ENCODE results near the gene ZNF423.

The ZNF423 gene

DNA sequence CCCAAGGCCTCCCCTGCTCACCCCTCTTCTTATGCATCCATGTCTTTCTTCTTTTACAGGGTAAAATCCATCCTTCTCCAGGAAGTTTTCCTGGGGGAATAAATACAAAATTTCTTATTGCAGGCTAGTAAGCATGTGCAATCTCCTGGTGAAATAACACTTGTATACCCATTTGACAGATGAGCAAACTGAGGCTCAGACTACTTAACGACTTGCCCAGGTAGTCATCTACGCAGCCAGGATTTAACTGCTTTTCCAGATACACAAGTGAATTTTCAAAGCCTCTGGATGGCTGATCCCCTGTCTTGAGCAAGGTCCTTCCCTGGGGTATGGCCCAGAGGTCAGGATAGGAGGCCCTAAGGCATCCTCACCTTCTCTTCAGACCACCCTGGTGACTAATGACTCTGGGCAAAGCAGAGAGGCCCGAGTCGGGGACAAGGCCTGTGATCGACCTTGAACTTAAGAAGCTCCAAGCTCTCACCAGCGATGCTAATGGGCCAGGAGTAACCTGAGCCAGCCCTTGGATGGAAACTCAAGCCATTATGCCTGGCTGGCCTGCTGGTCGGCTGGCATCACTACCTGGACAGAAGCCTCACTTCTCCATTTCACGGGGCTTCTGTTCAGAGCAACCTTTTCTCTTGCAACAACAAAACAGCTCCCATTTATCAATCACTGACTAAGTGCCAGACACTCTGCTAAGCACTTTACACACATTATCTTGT lies 33.1 kb downstream of the ZNF423 start:
- Histone ChIP-seq H3K27ac (ENCODE audit: low read depth, low read length) (no peak overlapping the region), H3K4me3 (ENCODE audit: low read depth, low read length) (no peak overlapping the region), H3K27me3 (ENCODE audit: control insufficient read depth, insufficient read depth, low read length) (no peaks in the 10 kb centered on the region), H3K9ac (ENCODE audit: low read depth, low read length) (no peak overlapping the region), H3K4me1 (ENCODE audit: control insufficient read depth, insufficient read depth, low read length) (peaks cover 20% of the 10 kb centered on the region), H3K9me3 (ENCODE audit: control insufficient read depth, insufficient read depth, low read length) (no peaks in the 10 kb centered on the region), H3K36me3 (ENCODE audit: control insufficient read depth, insufficient read depth, low read length) (peaks cover 8% of the 10 kb centered on the region; the same call in 1 of the 2 replicates)

GRCh38 chr16:49821614-49822282 lies 34.2 kb downstream of the ZNF423 start:
- Histone ChIP-seq H3K27me3 (ENCODE audit: control insufficient read depth, insufficient read depth, low read length) (no peaks in the 10 kb centered on the region), H3K27ac (ENCODE audit: low read depth, low read length) (peak overlapping the region; percentile 67), H3K36me3 (ENCODE audit: control insufficient read depth, insufficient read depth, low read length) (peaks cover 11% of the 10 kb centered on the region; the same call in 1 of the 2 replicates), H3K4me3 (ENCODE audit: low read depth, low read length) (no peak overlapping the region), H3K9me3 (ENCODE audit: control insufficient read depth, insufficient read depth, low read length) (no peaks in the 10 kb centered on the region), H3K9ac (ENCODE audit: low read depth, low read length) (no peak overlapping the region), H3K4me1 (ENCODE audit: control insufficient read depth, insufficient read depth, low read length) (peaks cover 20% of the 10 kb centered on the region)

DNA sequence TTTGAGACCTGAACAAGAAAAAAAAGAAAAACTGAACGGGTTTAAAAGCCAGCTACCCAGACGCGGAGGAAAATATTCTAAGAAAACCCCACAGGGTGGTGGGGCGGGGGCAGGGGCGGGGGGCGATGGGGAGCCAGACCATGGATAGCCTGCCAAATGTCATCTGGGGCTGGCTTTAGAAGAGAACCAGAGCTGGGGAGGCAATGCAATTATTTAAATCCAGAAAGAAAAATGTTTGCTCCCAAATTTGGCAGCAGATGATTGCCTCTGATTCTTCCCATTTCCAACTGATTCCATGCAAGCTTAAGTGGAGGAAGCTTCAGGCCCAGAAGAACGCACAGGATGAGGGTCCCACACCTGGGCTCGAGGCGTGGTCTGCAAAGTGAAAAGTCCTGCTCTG lies 34.8 kb downstream of the ZNF423 start:
- no peak overlapping the region for H3K4me3 ChIP-seq (ENCODE audit: low read depth, low read length)
- H3K27ac ChIP-seq (ENCODE audit: low read depth, low read length) = peak overlapping the region; percentile 67
- H3K4me1 ChIP-seq (ENCODE audit: control insufficient read depth, insufficient read depth, low read length) = peaks cover 20% of the 10 kb centered on the region
- H3K27me3 ChIP-seq (ENCODE audit: control insufficient read depth, insufficient read depth, low read length) = no peaks in the 10 kb centered on the region
- H3K9me3 ChIP-seq (ENCODE audit: control insufficient read depth, insufficient read depth, low read length) = no peaks in the 10 kb centered on the region
- H3K9ac ChIP-seq (ENCODE audit: low read depth, low read length) = no peak overlapping the region
- peaks cover 11% of the 10 kb centered on the region; the same call in 1 of the 2 replicates for H3K36me3 ChIP-seq (ENCODE audit: control insufficient read depth, insufficient read depth, low read length)

DNA sequence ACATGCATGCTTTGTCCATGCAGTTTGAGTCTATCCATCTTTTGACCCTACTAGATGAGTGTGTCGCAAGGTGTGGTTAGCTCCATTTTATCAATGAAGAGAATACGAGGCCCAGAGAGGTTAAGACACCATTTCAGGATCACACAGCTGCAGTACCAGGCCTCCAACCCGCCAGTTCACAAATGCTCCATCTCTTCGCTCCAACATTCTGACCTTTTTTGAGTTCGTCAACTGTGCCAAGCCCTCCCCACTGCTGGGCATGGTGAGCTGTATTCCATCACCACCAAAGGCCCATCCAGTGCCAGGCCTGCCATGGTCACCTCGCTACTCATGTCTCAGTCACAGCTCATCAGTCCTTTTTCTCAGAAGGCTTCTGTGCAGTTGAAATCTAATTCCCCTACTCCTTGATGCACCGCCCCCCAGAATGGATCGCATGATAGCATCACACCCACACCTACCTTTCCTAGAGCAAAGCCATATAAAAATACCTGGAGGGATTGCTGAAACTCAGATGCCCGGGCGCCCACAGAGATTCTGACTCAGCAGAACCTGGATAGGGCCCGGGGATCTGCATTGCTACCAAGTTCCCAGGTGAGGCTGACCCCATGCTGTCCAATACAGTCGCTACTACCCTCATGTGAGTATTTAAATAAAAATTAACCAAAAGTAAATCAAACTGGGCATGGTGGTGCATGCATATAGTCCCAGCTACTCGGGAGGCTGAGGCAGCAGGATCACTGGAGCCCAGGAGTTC lies 38.0 kb downstream of the ZNF423 start:
- Histone ChIP-seq H3K36me3 (ENCODE audit: control insufficient read depth, insufficient read depth, low read length) (peaks cover 11% of the 10 kb centered on the region; the same call in 1 of the 2 replicates), H3K9ac (ENCODE audit: low read depth, low read length) (no peak overlapping the region), H3K27ac (ENCODE audit: low read depth, low read length) (no peak overlapping the region), H3K9me3 (ENCODE audit: control insufficient read depth, insufficient read depth, low read length) (no peaks in the 10 kb centered on the region), H3K4me1 (ENCODE audit: control insufficient read depth, insufficient read depth, low read length) (peaks cover 12% of the 10 kb centered on the region), H3K4me3 (ENCODE audit: low read depth, low read length) (no peak overlapping the region), H3K27me3 (ENCODE audit: control insufficient read depth, insufficient read depth, low read length) (no peaks in the 10 kb centered on the region)

- Histone ChIP-seq H3K36me3 (ENCODE audit: control insufficient read depth, insufficient read depth, low read length) (peaks cover 11% of the 10 kb centered on the region; the same call in 1 of the 2 replicates), H3K4me3 (ENCODE audit: low read depth, low read length) (no peak overlapping the region), H3K4me1 (ENCODE audit: control insufficient read depth, insufficient read depth, low read length) (peaks cover 15% of the 10 kb centered on the region), H3K27ac (ENCODE audit: low read depth, low read length) (no peak overlapping the region), H3K9me3 (ENCODE audit: control insufficient read depth, insufficient read depth, low read length) (no peaks in the 10 kb centered on the region), H3K27me3 (ENCODE audit: control insufficient read depth, insufficient read depth, low read length) (no peaks in the 10 kb centered on the region), H3K9ac (ENCODE audit: low read depth, low read length) (no peak overlapping the region)
Measured at GRCh38 chr16:49816875-49817274, 39.0 kb downstream of the ZNF423 start.

DNA sequence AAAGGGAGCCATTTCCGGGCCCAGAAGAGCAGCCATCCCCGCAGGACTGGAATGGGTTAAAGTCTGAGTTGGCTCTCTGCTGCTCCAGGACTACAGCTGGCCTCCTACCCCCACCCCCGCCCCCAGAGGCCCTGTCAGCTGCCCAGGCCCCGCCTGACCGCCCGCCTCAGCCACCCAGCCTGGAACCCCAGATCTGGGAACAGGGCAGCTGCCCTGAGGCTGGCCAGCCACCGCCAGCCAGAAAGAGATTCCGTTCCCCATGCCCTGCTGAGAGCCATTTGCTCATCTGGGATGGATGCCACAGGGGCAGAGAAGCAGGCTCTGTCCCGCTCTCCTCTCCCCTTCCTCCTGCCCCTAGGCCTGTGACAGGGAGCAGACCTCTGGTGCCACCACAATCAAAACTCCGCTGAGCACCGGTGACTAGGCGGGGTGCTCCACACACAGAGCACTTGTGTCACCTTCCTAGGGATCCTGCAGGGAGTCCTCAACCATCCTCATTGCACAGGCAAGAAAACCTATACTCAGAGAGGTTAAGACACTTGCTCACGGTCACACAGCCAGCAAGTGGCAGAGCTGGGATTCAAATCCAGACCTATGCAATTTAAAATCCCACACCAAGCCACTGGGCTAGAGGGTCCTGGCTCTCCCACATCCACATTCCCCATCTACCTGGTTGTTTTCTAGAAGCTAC lies 44.1 kb downstream of the ZNF423 start:
- Histone ChIP-seq H3K27ac (ENCODE audit: low read depth, low read length) (peak overlapping the region; percentile 14), H3K36me3 (ENCODE audit: control insufficient read depth, insufficient read depth, low read length) (no peaks in the 10 kb centered on the region), H3K27me3 (ENCODE audit: control insufficient read depth, insufficient read depth, low read length) (no peaks in the 10 kb centered on the region), H3K9me3 (ENCODE audit: control insufficient read depth, insufficient read depth, low read length) (no peaks in the 10 kb centered on the region), H3K9ac (ENCODE audit: low read depth, low read length) (no peak overlapping the region), H3K4me3 (ENCODE audit: low read depth, low read length) (no peak overlapping the region), H3K4me1 (ENCODE audit: control insufficient read depth, insufficient read depth, low read length) (peaks cover 19% of the 10 kb centered on the region)

DNA sequence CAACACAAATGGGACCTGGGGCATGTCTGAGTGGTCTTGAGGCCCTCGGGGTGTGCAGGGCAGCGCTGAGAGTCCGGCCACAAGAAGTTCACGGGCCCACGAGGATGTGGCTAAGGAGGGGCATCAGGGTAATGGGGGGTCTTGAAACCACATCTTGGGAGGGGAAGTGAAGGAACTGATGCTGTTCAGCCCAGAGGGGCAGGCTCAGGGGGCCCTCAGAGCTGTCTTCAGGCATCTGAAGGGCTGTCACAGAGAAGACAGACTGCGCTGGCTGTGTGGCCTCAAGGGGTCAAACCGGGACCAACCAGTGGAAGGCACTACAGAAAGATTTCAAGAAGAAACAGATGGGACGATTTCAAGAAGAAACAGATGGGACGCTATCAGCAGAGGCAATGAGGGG lies 45.1 kb downstream of the ZNF423 start:
- Histone ChIP-seq H3K36me3 (ENCODE audit: control insufficient read depth, insufficient read depth, low read length) (no peaks in the 10 kb centered on the region), H3K9me3 (ENCODE audit: control insufficient read depth, insufficient read depth, low read length) (no peaks in the 10 kb centered on the region), H3K27me3 (ENCODE audit: control insufficient read depth, insufficient read depth, low read length) (no peaks in the 10 kb centered on the region), H3K9ac (ENCODE audit: low read depth, low read length) (no peak overlapping the region), H3K27ac (ENCODE audit: low read depth, low read length) (no peak overlapping the region), H3K4me3 (ENCODE audit: low read depth, low read length) (no peak overlapping the region), H3K4me1 (ENCODE audit: control insufficient read depth, insufficient read depth, low read length) (peaks cover 19% of the 10 kb centered on the region)

GRCh38 chr16:49809561-49809960 lies 46.4 kb downstream of the ZNF423 start:
- Histone ChIP-seq H3K27me3 (ENCODE audit: control insufficient read depth, insufficient read depth, low read length) (no peaks in the 10 kb centered on the region), H3K4me1 (ENCODE audit: control insufficient read depth, insufficient read depth, low read length) (peaks cover 19% of the 10 kb centered on the region), H3K4me3 (ENCODE audit: low read depth, low read length) (no peak overlapping the region), H3K9me3 (ENCODE audit: control insufficient read depth, insufficient read depth, low read length) (no peaks in the 10 kb centered on the region), H3K27ac (ENCODE audit: low read depth, low read length) (no peak overlapping the region), H3K9ac (ENCODE audit: low read depth, low read length) (no peak overlapping the region), H3K36me3 (ENCODE audit: control insufficient read depth, insufficient read depth, low read length) (no peaks in the 10 kb centered on the region)

GRCh38 chr16:49809062-49809461 lies 46.9 kb downstream of the ZNF423 start:
- peaks cover 17% of the 10 kb centered on the region for H3K4me1 ChIP-seq (ENCODE audit: control insufficient read depth, insufficient read depth, low read length)
- no peaks in the 10 kb centered on the region for H3K27me3 ChIP-seq (ENCODE audit: control insufficient read depth, insufficient read depth, low read length)
- H3K9me3 ChIP-seq (ENCODE audit: control insufficient read depth, insufficient read depth, low read length) = no peaks in the 10 kb centered on the region
- no peak overlapping the region for H3K4me3 ChIP-seq (ENCODE audit: low read depth, low read length)
- H3K36me3 ChIP-seq (ENCODE audit: control insufficient read depth, insufficient read depth, low read length) = no peaks in the 10 kb centered on the region
- H3K27ac ChIP-seq (ENCODE audit: low read depth, low read length) = no peak overlapping the region
- no peak overlapping the region for H3K9ac ChIP-seq (ENCODE audit: low read depth, low read length)

- no peak overlapping the region for H3K9ac ChIP-seq (ENCODE audit: low read depth, low read length)
- peaks cover 9% of the 10 kb centered on the region for H3K4me1 ChIP-seq (ENCODE audit: control insufficient read depth, insufficient read depth, low read length)
- no peak overlapping the region for H3K4me3 ChIP-seq (ENCODE audit: low read depth, low read length)
- no peaks in the 10 kb centered on the region for H3K9me3 ChIP-seq (ENCODE audit: control insufficient read depth, insufficient read depth, low read length)
- no peaks in the 10 kb centered on the region for H3K36me3 ChIP-seq (ENCODE audit: control insufficient read depth, insufficient read depth, low read length)
- H3K27me3 ChIP-seq (ENCODE audit: control insufficient read depth, insufficient read depth, low read length) = no peaks in the 10 kb centered on the region
- H3K27ac ChIP-seq (ENCODE audit: low read depth, low read length) = no peak overlapping the region
Measured at GRCh38 chr16:49806446-49806845, 49.5 kb downstream of the ZNF423 start.

All from HUES48 (cell line).